Esophagus squamous epithelium (tissue), 5 donors: ENCODE measurements around the gene LNP1. TPM values are rescaled to one million over a fixed set of nuclear protein-coding genes. Genes with fewer than 3 reads are reported as not detected.

Source experiments
- DNase-seq: peaks from one replicate; lab custom pipeline; 2025; lab: John Stamatoyannopoulos, UW
- H3K27ac ChIP-seq, 4 donors: fragments of 200-600 bp; sonication (generic); one replicate each; pipeline ENCODE4 v1.5.1; 2016 to 2019; ENCODE audit warnings: mild to moderate bottlenecking in 1 of 4
- H3K27me3 ChIP-seq, 4 donors: fragments of 200-600 bp; sonication (generic); 1 replicate in 3 of 4; 2 replicates in 1 of 4; pipeline versions ENCODE4 v1.5.1 to v1.6.0; 2017 to 2021; ENCODE audit warnings: antibody characterized with exemption in 1 of 4
- H3K36me3 ChIP-seq, 3 donors: fragments of 200-600 bp; sonication (generic); one replicate each; pipeline ENCODE4 v1.5.1; 2016 to 2019
- H3K4me1 ChIP-seq, 3 donors: fragments of 200-600 bp; sonication (generic); one replicate each; pipeline ENCODE4 v1.5.1; 2017 to 2019
- H3K4me3 ChIP-seq, 4 donors: fragments of 200-600 bp; sonication (generic); 1 replicate in 3 of 4; 2 replicates in 1 of 4; pipeline ENCODE4 v1.5.1; 2016 to 2019; ENCODE audit warnings: mild to moderate bottlenecking in 2 of 4, moderate library complexity in 1 of 4
- H3K9me3 ChIP-seq, 3 donors: fragments of 200-600 bp; sonication (generic); one replicate each; pipeline ENCODE4 v1.5.1; 2016 to 2019
- CTCF ChIP-seq, 6 experiments: fragments of 450-650 bp in 4 of 6; fragments of 200-600 bp in 2 of 6; sonication (generic) in 2 of 6; IDR thresholded peaks; one replicate each; pipeline ENCODE4 v1.5.1; 2016 to 2019; ENCODE audit warnings: antibody characterized with exemption in 6 of 6, mild to moderate bottlenecking in 4 of 6, moderate library complexity in 4 of 6
- POLR2A ChIP-seq, 4 donors: fragments of 450-650 bp; IDR thresholded peaks; one replicate each; pipeline ENCODE4 v1.6.1; 2017; ENCODE audit warnings: antibody characterized with exemption in 4 of 4, mild to moderate bottlenecking in 4 of 4, moderate library complexity in 3 of 4
- WGBS, 2 donors: methylation state at CpG; one replicate each; pipeline ENCODE4 v1.1.5; 2018; 5-methylcytosine and 5-hydroxymethylcytosine counted together
- intact Hi-C: fragments of 100-400 bp; cut with DNase I; formaldehyde crosslinking; loops from one replicate; pipeline ENCODE4 v1.15.0; 2022
- total RNA-seq, 4 donors: library from RNA; depleted of rRNA; stranded (reverse); fragments of >200 nt; gene quantifications; one replicate each; pipeline ENCODE4 v1.1.0, GENCODE V29; 2016
- donor health status: DM: yes; HTN: yes; CAD: no.

The LNP1 gene
- total RNA-seq, 4 donors from 2014 or later, result 0.31 to 1.5 (median 0.97) TPM

GRCh38 chr3:100403362-100404249 lies 2.3 kb downstream of the LNP1 start:
- Histone ChIP-seq H3K4me1 (peaks cover 10 to 44% (median 28%) of the 10 kb centered on the region in 3 donors), H3K9me3 (no peaks in the 10 kb centered on the region), H3K27me3 (no peaks in the 10 kb centered on the region), H3K4me3 (peak overlapping the region in 2 of 4 donors; percentile 13 to 93), H3K36me3 (no peaks in the 10 kb centered on the region), H3K27ac (no peak overlapping the region)
- 68 to 72% methylated on average over 5 of the region's 5 CpGs for WGBS, 2 donors
- intact Hi-C loops, result no loop called here
- TF ChIP-seq POLR2A (IDR thresholded peaks at IDR 0.05) (no peak), CTCF (IDR thresholded peaks at IDR 0.05) (no peak)
- no peak for DNase-seq

- intact Hi-C loops, result no loop called here
- H3K27me3 ChIP-seq, result no peaks in the 10 kb centered on the region
- 94% methylated on average over 1 of the region's 1 CpG for WGBS, 2 donors
- no peaks in the 10 kb centered on the region for H3K9me3 ChIP-seq
- DNase-seq, result no peak
- TF ChIP-seq CTCF (IDR thresholded peaks at IDR 0.05) (no peak), POLR2A (IDR thresholded peaks at IDR 0.05) (no peak)
- peaks cover 10 to 38% (median 22%) of the 10 kb centered on the region in 3 donors for H3K4me1 ChIP-seq
- H3K27ac ChIP-seq, result no peak overlapping the region
- no peaks in the 10 kb centered on the region for H3K36me3 ChIP-seq
- no peak overlapping the region for H3K4me3 ChIP-seq
These were observed 2.9 kb downstream of the LNP1 start for GRCh38 chr3:100404250-100404548.

GRCh38 chr3:100407164-100407563 lies 5.8 kb downstream of the LNP1 start:
- TF ChIP-seq CTCF (IDR thresholded peaks at IDR 0.05) (no peak), POLR2A (IDR thresholded peaks at IDR 0.05) (no peak)
- intact Hi-C loops, result no loop called here
- H3K27ac ChIP-seq, result no peak overlapping the region
- H3K4me1 ChIP-seq, result peaks cover 0 to 21% (median 13%) of the 10 kb centered on the region in 3 donors
- H3K4me3 ChIP-seq, result no peak overlapping the region
- no peaks in the 10 kb centered on the region for H3K27me3 ChIP-seq
- no peaks in the 10 kb centered on the region for H3K9me3 ChIP-seq
- no peaks in the 10 kb centered on the region for H3K36me3 ChIP-seq
- 72 to 74% methylated on average over 2 of the region's 2 CpGs for WGBS, 2 donors
- DNase-seq, result no peak

GRCh38 chr3:100407977-100408532 lies 6.7 kb downstream of the LNP1 start:
- DNase-seq, result no peak
- intact Hi-C loops, result no loop called here
- Histone ChIP-seq H3K36me3 (no peaks in the 10 kb centered on the region), H3K9me3 (no peaks in the 10 kb centered on the region), H3K4me1 (peaks cover 0 to 12% (median 6%) of the 10 kb centered on the region in 3 donors), H3K27me3 (no peaks in the 10 kb centered on the region), H3K27ac (no peak overlapping the region), H3K4me3 (no peak overlapping the region)
- 82 to 100% methylated on average over 1 to 2 of the region's 4 CpGs for WGBS, 2 donors
- TF ChIP-seq POLR2A (IDR thresholded peaks at IDR 0.05), result no peak
- no peak for TF ChIP-seq CTCF (IDR thresholded peaks at IDR 0.05)
